DMS 273 (cell line): ENCODE results near the gene TBX6.
A peak's percentile ranks its signal among the peaks of the same experiment; 100 is the strongest.

ENCODE experiments used
- DNase-seq: peaks from one replicate; lab custom pipeline; 2025; ENCODE audit not compliant: unreplicated experiment; lab: John Stamatoyannopoulos, UW

Gene TBX6

DNA sequence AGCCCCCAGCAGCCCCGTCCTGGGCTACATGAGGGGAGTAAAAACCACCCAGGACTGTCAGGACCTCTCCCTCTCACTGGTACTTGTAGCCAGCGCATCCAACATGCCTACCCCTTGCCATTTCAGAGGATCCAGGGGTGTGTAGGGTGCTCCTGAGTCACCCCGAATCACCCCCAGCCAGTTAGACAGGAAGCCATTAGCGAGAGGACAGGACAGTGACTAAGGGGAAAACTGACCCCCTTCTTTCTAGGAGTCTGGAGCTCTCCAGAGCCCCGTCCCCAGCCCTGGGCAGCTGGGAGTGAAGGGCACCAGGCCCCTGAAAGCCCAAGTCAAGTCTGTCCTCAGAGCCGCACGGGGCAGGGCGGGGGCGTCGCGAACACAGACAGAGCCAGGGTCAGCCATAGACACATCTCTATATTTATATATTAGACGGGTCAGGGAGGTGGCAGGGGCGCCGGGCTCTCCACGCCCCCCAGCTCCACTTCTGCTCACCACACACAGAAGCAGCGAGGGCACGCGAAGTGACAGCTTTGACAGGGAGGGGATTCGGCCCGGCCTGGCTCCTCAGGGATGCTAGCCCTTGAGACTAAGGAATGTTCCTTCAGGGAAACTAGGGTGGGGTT lies 22.1 kb upstream of the TBX6 start:
- DNase-seq = no peak

DNA sequence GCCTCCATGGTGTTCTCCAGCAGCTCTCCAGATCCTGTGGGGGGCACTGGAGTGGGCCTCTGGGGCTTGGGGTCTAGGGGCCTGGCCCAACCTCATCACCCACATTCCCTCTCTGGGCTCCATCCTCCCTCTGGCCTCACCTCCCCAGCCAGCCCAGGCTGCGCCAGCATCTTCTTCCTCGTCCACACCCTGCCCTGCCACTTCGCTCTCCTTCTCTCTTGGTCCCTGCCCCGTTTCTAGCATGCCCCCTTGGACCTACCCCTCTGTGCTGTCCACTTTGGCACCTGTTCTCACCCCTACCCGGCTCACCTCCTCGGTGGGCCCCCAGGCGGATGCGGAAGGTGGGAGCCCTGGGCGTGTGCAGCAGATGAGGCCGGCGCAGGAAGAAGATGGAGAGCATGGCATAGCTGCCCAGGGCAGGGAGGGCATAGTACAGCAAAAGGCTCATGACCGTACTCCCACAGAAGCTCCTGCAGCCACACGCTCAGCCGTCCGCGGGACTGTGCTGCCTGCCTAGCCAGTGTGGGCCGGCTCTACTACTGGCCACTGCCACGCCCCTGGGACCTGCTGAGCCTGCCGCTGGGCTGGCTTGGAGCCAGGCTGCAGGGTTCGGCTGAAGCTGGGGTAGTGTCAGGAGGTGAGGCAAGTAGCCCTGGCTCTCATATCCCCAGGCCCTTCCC lies 21.4 kb upstream of the TBX6 start, which contains the start of gene GDPD3:
Gene GDPD3 (minus strand): TSS at position 507 of the 680 bp plus-strand sequence. CDS start 59 bp downstream, at position 448.
- no peak for DNase-seq

DNA sequence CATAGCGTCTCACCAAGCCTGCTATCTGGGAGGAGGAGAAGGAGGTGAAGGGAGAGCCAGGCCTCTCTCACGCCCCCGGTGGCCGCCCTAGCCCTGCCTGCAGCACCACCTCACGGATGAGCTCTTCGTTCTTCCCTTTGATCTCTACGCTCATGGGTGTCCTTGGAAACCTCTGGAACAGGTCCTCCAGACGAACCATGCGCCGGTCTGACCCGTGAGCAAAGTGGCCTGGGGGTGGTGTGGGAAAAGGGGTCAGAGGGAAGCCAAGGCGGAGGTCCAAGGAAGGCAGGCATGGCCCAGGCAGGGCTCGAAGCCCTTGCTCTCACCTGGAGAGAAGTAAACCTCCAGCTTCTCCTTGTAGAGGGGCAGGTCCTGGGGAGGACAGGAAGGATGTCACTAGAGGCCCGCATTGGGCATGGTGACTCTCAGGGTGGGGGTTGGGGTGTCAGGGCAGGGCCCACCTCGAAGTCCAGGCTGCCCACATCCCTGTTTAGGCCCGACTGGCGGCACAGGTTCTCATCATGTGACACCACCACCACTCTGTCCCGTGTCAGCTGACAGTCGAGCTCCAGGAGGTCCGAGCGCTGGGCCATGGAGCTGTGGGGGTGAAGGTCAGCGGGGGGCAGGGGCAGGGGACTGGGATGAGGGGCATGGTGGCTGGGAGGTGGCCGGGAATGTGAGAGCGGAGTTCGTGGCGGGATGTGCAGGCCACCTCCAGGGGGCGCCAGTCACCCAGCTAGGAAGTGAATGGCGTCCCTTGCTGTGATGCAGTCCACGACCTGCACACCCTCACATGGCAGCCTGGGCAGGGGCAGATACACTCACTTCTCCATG lies 20.7 kb upstream of the TBX6 start:
- DNase-seq = peak; percentile 54

DNA sequence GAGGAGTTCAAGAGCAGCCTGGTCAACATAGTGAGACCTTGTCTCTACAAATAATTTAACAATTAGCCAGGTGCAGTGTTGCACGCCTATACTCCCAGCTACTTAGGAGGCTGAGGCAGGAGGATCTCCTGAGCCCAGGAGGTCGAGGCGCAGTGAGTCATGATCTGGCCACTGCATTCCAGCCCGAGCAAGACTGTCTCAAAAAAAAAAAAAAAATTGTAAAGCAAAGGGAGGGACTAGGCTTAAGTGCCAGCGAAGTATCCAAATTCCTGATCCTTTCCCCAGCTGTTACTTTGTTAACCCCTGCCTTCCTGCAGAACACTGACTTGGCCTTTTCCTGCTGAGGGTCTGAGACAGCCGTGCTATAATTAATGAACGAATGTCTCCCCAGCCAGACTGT lies 18.9 kb upstream of the TBX6 start:
- peak; percentile 57 for DNase-seq

DNA sequence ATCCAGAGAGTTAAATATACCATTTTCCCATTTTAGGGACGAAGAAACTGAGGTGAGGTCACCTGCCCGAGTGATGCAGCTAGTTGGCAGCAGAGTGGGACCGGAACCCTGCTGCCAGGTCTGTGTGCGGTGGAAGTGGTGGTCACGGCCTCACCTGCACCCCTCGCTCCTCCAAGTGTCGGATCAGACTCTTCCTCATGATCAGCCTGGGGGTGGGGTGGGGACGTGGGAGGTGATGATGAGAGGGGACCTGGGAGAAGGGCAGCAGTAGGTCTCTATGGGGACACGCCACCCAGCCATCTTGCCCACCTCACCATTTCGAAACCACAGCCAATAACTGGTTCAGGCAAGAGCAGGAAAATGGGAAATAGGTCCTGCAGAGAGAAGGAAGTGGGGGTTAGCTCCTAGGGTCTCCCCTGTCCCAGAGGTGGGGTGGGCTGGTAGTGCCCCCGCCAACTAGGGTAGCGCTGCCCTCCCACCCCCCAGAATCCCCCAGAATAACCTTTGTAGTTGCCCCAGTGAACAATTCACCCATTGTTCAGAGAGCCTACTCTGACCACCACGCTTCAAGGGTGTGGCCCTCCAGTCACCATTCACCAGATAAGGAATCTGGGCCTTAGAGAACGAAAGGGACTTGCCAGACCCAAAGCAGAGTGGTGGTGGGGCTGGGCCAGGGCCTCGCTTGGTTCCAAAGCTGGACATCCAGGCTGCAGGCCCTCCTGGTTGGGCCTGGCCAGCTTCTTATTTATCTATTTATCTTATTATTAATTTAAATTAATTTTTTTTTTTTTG lies 16.5 kb upstream of the TBX6 start:
- DNase-seq = no peak

DNA sequence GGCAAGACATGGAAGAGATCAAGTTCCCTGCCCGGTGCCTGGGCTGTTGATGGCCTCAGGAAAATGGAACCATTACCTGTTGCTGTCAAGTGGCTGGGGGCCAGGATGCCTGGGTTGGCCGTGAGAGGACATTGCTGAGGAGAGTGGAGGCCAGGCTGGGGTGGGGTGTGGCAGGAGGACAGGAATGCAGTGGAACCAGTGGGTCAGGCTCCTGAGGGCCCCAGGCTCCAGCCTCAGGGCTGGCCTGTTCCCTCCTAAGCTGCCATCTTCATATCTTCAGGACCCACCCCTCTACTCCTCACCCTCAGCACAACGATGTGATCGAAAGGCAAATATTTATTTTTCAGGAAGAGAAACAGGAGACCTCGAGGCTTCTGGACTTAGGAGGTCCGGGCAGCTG lies 12.8 kb upstream of the TBX6 start:
- no peak for DNase-seq

DNA sequence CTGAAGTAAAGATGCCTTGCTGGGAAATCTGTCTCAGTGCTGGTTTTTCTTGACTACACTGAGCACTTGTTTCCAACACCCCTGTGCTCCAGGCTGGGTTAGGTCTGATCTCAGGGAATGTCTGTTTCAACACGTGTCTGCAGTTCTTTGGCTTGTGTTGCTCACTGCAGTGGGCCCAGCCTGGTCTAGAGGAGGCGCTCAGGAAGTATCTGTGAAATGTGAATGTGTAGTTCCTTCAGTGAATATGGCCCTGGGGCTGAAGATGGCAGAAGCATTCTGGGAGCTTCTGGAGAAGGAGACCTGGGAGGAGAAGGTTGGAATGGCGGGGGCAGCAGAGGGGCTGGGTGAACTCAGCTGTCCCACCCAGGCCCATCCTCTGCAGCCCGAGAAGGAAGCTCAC lies 12.4 kb upstream of the TBX6 start:
- DNase-seq = no peak

DNA sequence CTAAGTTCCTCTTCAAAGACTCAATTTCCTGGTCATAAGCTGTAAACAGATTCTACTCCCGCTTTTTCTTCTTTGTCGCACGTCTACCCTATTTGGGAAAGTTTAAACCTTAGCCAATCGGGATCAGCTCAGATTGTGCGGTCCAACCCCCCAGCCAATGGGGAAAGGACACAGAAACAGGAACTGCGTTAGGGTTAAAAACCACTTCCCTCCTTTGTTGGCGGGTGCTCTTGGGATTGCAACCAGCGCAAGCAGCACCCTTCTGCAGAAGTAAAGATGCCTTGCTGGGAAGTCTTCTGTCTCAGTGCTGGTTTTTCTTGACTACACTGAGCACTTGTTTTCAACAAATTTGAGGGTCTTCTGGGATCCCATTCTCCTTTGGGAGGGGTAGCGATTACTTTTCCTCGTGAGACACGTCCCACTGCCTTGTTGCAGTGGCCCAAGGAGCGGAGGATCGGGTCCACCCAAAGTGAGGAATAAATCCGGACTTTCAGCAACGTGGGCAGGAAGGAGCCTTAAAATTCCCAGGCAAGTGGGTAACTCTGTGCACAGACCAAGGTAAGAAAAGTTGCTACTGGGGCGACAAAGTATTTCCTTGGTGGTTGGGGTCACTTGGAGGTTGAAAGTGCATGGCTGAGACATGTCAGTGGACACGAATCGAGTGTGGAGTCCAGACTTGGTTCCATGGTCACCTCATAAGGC lies 5.3 kb upstream of the TBX6 start:
- no peak for DNase-seq

DNA sequence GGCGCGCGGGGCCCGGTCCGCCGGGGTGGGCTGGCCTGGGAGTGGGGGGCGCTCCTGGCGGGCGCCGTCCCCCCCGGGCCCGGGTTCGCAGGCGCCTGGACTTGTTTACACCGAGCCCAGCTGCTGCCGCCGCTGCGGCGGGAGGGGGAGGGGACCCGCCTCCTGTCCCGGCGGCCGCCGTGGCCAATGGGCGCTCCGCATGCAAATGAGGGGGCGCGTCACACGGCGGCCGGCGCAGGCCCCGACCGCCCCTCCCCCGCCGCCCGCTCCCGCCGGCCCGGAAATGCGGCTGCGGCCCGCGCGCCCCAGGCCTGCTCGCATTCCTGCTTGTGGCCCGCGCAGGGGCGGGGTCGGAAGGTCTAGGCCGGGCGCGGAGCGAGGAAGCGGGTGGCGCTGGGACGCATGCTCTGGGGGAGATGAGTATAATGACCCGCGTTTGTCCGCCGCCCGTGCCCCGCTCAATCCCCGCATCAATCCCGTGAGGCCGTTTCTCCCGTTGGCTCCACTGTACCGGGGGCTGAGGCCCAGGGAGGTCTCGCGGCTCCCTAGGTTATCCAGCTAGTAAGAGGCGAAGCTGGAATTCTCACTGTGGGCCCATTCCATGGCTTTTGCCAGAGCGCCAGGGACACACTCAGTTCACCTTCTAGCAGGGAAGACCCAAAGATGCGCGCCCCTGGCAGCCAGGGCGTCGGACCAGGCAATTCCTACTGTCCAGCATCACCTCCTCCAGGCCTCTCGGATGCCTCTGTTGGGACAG lies 4.6 kb upstream of the TBX6 start, which contains the start of gene YPEL3:
Gene YPEL3 (minus strand): TSS at position 109 of the 757 bp plus-strand sequence. CDS start 731 bp downstream, outside the sequence.
- DNase-seq = peak; percentile 96

DNA sequence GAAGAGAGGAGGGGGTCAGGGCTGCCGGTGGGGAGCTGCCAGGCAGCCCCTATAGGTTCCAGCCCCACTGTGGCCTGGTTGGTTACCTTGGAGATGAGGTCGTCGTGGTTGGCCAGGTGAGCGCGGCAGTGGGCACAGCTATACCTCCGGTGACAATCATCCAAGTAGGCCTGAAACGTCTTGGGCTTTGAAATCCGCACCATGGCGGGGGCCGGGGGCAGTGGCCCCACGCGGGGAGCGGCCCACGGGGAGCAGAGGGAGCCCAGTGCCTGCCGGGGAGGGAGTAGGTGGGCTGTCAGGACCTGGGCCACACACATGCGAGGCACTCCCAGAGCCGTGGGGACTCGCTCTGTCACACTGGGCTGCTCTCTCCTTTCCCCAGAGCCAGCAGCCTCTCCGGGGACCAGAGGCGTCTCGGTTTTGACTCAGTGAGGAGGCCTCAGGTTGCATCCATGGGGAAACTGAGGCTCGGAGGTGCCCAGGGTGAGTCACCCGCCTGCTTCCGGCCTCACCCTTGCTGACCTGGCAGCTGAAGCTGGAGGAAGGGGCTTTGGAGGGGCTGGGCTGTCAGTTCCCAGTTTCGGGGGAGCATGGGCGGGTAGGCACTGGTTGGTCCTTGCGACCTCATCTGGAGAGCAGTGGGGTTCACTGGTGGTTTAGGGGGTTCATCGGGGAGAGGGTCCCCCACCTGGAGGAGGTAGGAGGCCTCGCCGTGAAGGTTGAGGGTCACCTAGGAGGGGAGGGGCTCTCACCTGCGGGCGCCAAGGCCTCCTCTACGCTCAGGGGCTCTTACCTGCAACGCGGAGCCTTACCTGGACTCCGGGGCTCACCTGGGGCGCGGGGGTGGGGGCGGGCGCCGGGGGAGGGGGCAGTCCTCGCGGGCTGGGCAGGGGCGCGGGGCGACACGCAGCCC lies 3.7 kb upstream of the TBX6 start:
- no peak for DNase-seq

DNA sequence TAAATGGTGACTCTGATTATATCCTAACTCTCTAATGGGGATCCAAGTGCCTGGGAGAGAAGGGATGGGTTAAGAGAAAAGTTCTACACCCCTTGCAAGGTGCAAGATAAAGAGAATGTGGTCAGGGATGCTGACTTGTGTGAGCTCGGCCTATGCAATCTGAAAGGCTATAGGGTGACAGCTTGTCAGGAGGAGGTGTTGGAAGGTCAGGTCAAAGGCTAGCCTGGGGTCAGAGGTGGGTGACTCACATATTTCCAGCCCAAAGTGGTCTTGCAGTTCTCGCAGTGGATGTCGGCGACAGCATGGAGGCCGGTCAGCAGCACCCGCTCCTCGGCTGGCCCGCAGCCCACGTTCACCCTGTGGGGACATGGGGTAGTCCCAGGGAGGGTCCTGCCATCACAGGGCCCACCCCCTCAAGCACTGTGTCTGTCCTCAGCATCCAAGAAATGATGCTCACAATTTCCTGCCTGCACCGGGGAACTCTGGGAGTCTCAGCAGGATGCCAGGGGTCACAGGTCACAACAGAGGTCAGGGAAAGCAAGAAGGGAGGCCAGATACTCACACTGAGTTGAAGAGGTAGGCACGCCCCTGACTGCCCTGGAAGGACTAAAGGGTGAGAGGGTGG lies 2.9 kb upstream of the TBX6 start:
- DNase-seq = no peak

DNA sequence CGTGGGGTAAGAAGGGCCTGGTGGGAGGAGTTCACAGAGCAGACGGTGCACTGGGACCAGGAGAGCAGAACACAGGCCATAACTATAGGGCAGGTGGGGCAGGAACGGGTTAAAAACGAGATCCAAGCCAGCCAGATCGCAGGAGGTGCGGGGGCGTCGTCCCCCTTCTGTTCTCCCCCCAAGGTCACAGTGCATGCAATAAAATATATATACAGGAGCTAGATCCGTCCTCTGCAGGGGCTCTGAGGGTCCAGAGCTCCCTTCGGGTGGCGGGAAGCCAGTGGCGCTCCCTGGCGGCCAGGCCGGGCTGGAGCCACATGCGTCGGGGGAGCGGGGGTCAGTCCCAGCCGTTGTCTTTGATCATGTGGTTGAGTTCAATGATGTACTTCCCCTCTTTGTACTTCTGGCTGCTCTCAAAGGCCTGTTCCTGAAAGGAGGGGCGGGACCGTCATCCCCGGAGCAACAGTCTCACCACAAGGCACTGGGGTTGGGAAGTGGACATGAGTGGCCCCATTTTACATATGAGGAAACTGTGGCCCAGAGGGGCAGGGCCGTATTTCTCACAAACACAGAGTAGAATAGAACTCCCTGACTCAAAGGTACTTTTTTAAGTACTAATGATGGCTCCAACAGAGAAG lies 768 bp upstream of the TBX6 start:
- DNase-seq = peak; percentile 89

DNA sequence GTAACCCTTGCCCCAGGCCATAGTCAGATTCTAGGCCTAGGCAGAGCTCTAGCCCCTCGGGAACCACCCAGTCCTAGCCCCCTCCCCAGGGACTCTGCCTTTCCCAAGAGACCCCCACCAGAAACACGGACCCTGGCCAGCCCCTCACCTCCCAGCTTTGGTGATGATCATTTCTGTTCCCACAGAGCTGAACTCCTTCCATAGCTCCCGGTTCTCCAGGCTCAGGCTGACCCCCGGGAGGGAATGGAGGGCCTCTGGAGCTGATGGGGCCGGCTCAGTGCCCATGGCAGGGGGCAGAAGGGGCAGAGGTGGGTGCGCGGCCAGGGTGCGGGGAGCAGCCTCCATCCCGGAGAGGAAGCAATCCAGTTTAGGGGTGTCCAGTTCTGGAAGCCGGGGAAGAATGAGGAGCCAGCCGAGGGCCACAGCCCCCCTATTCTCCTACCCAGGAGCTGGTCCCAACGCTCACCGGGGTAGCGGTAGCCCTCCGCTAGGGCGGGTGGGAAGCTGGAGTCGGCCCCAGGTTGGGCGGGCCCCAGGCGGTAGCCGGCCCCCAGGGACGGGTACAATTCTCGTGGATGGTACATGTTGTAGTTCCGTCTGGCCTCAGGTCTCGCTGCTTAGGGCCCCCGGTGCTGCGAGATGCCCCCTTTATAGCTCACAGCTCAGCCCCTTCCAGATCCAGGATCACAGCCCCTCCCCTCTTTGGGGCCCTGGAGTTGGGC lies 953 bp downstream of the TBX6 start:
- DNase-seq = no peak

DNA sequence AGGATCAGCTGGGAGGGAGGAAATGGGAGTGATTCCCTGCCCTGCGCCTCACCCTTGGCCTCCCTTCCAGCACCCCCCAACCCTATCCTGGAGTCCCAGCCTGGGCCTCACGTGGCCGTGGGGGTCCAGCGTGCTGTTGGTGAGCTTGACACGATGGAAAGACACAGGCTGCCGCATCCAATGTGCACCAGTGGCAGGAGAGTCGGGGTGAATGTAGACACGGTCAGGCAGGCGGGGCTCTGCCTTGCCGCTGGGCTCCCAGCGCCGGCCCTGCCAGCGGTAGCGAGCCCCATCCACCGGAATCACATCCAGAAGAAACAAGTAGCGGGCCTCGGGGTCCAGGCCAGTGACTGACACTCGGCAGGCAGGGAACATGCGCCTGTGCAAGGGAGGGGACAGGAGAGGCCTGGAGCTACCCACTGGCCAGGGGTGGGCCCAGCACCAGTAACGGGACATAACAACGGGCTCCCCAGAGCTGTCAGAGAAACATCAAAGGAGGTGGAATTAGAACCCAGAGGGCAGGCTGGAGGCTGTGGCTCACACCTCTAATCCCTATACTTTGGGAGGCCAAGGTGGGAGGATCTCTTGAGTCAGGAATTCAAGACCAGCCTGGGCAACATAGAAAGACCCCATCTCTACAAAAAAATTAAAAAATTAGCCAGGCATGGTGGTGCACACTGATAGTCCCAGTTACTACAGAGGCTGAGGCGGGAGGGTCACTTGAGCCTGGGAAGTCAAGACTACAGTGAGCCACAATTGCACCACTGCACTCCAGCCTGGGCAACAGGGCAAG lies 2.7 kb downstream of the TBX6 start:
- DNase-seq = no peak

DNA sequence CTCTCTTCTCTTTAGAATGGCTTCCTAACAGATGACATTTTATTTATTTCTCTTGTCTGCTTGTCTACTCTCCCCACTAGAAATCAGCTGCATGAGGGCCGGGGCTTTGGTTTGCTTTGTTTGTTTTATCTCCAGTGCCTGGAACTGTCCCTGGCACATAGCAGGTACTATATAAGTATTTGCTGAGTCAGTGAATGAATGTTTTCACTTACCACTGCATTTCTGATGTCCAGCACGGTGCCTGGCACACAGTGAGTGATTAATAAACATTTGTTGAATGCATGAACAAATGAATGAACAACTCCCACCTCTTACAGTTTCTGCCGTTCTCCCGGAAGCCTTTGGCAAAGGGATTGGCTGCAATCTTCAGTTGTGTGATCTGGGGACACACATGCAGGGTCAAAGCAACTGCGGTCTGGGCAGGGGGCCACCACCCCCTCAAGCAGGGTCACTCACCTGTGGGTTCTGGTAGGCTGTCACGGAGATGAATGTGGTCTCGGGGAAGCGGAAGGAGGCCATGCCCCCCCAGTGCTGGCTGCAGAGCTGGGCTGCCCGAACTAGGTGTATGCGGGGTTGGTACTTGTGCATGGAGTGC lies 3.4 kb downstream of the TBX6 start:
- DNase-seq = no peak
